ENCODE measurements around the gene TTBK2. TPM values are rescaled to one million over a fixed set of nuclear protein-coding genes. Genes with fewer than 3 reads are reported as not detected.
"Not testable (repeated sequence)": the region's sequence is repeated elsewhere in the genome, so short reads cannot be mapped to it uniquely, and the experiment has no call there.

Gene TTBK2
- 8.1 TPM for polyA plus RNA-seq (2013, experiment 1 of 2; ENCODE audit: insufficient read length)
- 8.3 TPM for polyA plus RNA-seq (2013, experiment 2 of 2; ENCODE audit: insufficient read length)

GRCh38 chr15:42920519-42921341 is at the start of gene TTBK2:
Gene TTBK2, minus strand, starts transcription at chr15:42920778. Its CDS starts 42,161 bp downstream, at chr15:42878617.
- peak; percentile 99 for DNase-seq

DNA sequence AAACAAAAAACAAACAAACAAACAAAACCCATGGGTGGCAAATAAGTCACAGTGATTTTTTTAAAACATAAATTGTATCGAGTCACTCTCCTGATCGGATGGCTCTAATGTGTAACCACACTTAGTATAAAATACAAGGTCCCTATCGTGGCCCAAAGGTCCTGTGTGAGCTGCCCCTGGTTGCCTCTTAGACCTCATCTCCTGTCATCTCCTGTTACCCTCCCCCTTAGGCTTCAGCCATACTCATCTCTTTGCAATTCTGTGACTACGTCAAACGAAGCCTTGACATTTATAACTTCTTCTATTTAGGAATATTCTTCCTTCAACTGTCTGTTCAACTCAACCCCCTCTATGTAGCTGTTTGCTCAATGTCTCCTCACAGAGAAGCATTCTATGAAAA is 43.9 kb upstream of the TTBK2 start:
- no peak for DNase-seq

- peak; percentile 81 for DNase-seq
These were observed 34.9 kb upstream of the TTBK2 start for GRCh38 chr15:42955518-42955917.

DNA sequence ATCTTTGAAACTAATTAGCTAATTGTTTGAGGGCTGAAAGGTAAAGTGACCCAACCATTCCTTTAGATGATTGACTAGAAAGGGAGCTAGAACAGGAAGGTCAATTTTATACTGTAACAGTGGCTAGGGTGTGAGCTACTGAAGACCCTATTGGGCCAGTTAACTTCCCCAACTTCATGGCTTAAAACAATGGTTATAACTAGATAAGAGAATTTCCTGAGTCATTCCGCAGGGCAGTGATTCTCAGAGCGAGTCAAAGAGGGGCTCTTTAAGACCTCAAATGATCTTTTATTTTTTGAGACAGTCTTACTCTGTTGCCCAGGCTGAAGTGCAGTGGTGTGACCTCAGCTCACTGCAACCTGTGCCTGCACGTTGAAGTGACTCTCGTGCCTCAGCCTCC is 33.7 kb upstream of the TTBK2 start:
- DNase-seq: no peak

DNA sequence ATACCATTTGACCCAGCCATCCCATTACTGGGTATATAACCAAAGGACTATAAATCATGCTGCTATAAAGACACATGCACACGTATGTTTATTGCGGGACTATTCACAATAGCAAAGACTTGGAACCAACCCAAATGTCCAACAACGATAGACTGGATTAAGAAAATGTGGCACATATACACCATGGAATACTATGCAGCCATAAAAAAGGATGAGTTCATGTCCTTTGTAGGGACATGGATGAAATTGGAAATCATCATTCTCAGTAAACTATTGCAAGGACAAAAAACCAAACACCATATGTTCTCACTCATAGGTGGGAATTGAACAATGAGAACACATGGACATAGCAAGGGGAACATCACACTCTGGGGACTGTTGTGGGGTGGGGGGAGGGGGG is 28.3 kb upstream of the TTBK2 start:
- not testable (repeated sequence) for DNase-seq

GRCh38 chr15:42940527-42940926 is 19.9 kb upstream of the TTBK2 start:
- DNase-seq: no peak

DNA sequence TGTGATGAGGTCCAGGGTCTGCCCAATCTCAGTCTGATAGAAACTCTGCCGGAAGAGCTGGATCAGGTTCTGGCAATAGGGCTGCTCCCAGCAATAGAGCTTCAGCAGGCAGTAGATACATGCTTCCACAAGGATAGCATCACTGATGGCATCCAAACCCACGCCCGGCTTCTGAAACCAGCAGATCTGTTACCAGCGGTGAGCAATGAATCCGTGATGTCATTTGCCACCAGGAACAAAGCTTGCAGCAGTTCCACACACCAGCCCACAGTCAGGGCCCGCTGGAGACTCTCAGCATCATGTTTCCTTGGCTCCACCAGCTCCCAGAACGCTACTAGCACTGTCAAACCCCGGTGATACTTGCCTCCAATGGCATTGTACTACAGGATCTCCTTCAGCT is 19.3 kb upstream of the TTBK2 start:
- no peak for DNase-seq

- DNase-seq: no peak
These were observed 16.6 kb upstream of the TTBK2 start for GRCh38 chr15:42937143-42937542.

DNA sequence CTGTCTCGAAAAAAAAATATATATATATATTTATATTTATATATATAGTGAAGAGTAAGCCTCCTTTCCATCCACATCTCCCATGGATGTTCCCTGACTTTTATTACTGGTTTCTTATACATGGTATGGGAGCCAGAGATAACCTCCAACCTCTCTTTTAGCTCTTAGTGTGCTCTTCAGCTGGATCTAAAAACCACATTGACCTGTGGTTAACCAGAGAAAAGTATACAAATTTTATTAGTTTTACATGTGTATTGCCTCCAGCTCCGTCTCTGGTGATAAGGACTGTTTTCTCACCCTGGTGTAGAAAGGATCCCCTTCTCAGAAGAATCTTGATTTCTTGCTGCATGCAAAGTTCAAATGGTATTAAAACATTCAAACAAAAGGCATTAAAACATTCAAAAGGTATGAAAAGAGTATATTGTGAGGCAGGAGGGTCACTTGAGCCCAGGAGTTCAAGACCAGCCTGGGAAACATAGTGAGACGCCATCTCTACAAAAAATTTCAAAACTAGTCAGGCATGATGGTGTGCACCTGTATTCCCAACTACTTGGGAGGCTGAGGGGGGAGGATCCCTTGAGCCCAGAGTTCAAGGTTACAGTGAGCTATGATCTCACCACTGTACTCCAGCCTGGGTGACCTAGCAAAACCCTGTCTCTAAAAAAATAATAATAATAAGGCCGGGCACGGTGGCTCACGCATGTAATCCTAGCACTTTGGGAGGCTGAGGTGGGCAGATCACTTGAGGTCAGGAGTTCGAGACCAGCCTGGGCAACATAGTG is 13.5 kb upstream of the TTBK2 start:
- no peak for DNase-seq

- DNase-seq: no peak
These were observed 12.4 kb upstream of the TTBK2 start for GRCh38 chr15:42932833-42933515.

- DNase-seq: no peak
These were observed 11.3 kb upstream of the TTBK2 start for GRCh38 chr15:42931702-42932486.

GRCh38 chr15:42929306-42929848 is 8.8 kb upstream of the TTBK2 start:
- no peak for DNase-seq

DNA sequence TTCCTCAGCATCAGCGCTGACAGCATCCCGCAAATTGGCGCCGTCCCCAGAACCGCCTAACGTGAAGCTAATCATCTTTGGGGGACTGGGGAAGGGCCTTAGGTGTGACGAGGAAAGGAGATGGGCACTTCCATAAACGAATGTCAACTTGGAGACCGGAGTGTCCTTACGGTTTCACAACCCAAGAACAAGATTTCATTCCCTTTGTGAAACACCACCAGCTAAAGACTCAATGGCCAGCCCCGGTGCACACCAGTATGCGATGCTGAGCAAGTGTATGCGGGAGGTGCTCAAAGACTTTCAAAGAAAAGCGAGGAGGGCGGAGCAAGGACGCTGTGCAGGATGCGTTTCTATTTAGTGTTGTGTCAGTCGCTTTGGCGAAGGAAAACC is 759 bp upstream of the TTBK2 start:
- DNase-seq: no peak

- peak; percentile 12 for DNase-seq
These were observed 619 bp downstream of the TTBK2 start for GRCh38 chr15:42919799-42920518.

- DNase-seq: no peak
These were observed 1.3 kb downstream of the TTBK2 start for GRCh38 chr15:42919308-42919707.

DNA sequence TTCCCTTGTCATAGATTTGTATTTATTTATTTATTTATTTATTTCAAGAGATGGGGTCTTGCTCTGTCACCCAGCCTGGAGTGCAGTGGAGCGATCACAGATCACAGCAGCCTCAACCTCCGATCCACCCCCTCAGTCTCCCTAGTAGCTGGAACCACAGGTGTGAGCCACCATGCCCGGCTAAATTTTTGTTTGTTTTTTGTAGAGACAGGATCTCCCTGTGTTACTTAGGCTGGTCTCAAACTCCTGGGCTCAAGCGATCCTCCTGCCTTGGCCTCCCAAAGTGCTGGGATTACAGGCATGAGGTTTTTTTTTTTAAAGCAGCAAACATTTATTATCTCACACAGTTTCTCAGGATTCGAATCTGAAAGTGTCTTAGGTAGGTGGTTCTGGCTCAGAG is 2.5 kb downstream of the TTBK2 start:
- no peak for DNase-seq

DNA sequence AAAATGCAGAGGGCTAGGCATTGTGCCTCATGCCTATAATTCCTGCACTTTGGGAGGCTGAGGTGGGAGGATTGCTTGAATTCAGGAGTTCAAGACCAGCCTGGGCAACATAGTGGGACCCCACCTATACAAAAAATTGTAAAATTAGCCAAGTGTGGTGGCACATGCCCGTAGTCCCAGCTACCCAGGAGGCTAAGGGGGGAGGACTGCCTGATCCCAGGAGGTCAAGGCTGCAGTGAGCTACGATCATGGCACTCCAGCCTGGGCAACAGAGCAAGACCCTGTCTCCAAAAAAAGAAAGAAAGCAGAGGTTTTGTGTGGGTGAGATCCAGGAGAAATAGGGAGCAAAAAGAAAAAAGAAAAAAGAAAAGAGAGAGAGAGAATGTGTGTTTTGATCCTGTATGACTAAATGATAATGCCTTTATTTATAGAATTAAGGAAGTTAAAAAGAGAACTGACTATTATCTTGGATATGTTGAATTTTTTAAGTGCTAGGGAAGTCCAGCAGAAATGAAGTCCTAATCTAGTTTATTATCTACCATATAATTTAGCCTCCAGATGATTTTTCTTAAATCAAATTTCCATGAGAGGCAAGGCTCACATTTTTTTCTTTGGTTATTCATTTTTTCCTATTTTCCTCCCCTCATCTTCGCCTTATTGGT is 4.8 kb downstream of the TTBK2 start:
- no peak for DNase-seq

DNA sequence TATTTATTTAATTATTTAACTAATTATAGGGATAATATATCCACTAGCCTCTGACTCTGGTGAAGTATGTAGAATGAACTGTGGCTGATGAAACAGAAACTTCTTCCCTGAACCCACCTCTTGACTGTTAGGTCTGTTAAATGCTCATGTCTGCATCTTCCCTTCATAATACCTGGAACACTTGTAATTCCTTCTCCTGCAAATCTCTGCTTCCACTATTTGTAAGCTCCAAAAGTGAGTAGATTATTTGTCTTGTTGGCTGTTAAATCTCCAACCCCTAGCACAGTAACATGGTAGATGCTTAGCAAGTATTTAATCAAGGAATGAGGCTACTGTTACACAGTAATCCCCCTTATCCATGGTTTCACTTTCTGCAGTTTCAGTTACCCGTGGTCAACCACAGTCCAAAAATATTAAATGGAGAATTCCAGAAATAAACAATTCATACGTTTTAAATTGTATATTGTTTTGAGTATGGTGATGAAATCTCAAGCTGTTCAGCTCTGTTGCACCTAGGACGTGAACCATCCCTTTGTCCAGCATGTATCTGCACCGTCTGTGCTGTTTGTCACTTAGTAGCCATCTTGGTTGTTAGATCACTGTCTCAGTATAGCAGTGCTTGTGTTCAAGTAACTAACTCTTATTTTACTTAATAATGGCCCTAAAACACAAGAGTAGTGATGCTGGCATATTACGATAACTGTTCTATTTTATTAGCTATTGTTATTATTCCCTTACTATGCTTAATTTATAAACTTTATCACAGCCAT is 5.7 kb downstream of the TTBK2 start:
- peak; percentile 10 for DNase-seq

DNA sequence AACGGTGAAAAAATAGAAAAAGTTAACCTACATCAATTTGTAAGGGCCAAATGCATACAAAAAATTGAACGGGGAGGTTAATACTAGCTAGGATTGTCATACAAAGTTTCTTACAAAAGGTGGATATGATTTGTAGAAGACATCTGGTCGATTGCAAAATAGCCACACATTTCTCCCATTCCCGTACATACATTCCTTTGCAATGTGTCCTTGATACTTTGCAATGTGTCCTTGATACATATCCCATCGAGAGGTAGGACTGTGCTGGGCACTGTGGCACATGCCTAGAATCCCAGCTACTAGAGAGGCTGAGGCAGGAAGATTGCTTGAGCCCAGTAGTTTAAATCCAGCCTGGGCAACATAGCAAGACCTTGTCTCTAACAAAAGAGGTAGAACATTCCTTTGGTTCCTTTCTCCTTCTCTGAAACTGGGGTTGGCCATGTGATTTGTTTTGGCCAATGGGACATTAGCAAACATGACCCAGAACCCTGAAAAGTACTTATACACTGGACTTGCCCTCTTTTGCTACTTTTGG is 9.5 kb downstream of the TTBK2 start:
- peak; percentile 75 for DNase-seq

DNA sequence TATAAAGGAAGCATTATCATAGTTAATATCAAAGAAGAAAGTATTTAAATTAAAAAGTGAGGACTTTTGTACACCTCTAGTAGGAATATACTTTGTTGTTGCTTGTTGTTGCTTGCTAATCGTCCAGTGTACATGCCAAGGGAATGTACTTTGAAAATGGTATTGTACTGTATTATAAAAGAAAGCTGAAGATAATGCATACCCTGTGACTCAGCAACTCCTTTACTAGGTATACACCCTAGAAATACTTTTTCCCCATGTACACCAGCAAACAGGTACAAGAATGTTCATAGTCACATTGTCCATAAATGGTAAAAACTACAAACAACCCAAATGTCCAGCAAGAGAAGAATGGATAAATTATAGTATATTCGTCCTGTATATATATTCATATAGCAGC is 12.0 kb downstream of the TTBK2 start:
- no peak for DNase-seq

Measured in fibroblast of skin of abdomen (primary cell).